Hepatocyte (in vitro differentiated cells): ENCODE measurements around the gene FBRSL1.

ENCODE experiments used
- CTCF ChIP-seq: fragments of 200-600 bp; sonication (generic); IDR thresholded peaks from 2 replicates; pipeline ENCODE4 v1.5.1; 2016; ENCODE audit warnings: antibody characterized with exemption, mild to moderate bottlenecking; ENCODE audit not compliant: poor library complexity
- EZH2 ChIP-seq: fragments of 200-600 bp; sonication (generic); IDR thresholded peaks from 2 replicates; pipeline ENCODE4 v1.6.1; 2016; ENCODE audit warnings: antibody characterized with exemption, mild to moderate bottlenecking, borderline replicate concordance

GRCh38 chr12:132500142-132500855, 10.3 kb downstream of the FBRSL1 start:
- TF ChIP-seq EZH2: no peak
- TF ChIP-seq CTCF: no peak
